ENCODE measurements around the gene SPIN1.

DNA sequence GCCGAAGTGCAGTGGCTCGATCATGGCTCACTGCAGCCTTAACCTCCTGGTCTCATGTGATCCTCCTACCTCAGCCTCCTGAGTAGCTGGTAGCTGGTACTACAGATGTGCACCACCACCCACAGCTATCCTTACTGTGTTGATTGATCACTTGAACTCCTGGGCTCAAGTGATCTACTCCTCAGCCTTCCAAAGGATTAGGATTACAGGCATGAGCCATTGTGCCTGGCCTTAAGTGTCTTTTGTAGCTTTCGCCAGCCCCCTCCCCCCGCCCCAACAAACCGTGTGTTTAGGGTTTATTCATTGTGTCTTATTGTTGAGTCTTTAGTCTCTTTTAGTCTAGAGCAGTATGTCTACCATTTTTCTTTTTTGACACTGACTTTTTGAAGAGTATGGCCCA is 33.1 kb downstream of the SPIN1 start:
- TF ChIP-seq, protein P1, sequence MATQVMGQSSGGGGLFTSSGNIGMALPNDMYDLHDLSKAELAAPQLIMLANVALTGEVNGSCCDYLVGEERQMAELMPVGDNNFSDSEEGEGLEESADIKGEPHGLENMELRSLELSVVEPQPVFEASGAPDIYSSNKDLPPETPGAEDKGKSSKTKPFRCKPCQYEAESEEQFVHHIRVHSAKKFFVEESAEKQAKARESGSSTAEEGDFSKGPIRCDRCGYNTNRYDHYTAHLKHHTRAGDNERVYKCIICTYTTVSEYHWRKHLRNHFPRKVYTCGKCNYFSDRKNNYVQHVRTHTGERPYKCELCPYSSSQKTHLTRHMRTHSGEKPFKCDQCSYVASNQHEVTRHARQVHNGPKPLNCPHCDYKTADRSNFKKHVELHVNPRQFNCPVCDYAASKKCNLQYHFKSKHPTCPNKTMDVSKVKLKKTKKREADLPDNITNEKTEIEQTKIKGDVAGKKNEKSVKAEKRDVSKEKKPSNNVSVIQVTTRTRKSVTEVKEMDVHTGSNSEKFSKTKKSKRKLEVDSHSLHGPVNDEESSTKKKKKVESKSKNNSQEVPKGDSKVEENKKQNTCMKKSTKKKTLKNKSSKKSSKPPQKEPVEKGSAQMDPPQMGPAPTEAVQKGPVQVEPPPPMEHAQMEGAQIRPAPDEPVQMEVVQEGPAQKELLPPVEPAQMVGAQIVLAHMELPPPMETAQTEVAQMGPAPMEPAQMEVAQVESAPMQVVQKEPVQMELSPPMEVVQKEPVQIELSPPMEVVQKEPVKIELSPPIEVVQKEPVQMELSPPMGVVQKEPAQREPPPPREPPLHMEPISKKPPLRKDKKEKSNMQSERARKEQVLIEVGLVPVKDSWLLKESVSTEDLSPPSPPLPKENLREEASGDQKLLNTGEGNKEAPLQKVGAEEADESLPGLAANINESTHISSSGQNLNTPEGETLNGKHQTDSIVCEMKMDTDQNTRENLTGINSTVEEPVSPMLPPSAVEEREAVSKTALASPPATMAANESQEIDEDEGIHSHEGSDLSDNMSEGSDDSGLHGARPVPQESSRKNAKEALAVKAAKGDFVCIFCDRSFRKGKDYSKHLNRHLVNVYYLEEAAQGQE (IDR thresholded peaks at IDR 0.05; ENCODE audit: low read depth) = no peak
- no peak for TF ChIP-seq ZBTB7A (IDR thresholded peaks at IDR 0.05; ENCODE audit: low read depth)
- TF ChIP-seq TAF1 (IDR thresholded peaks at IDR 0.05; ENCODE audit: low read depth) = no peak
- TF ChIP-seq EP300 (IDR thresholded peaks at IDR 0.05; ENCODE audit: borderline replicate concordance) = no peak
- no peak for TF ChIP-seq FOXM1 (IDR thresholded peaks at IDR 0.05; ENCODE audit: borderline replicate concordance, low read depth)
- TF ChIP-seq EGR1 (IDR thresholded peaks at IDR 0.05) = no peak
- no peak for TF ChIP-seq RAD21 (IDR thresholded peaks at IDR 0.05; ENCODE audit: low read depth)
